OCI-LY3 (cell line): Measurements from ENCODE around the gene HSD17B7.
"Not testable (repeated sequence)": the region's sequence is repeated elsewhere in the genome, so short reads cannot be mapped to it uniquely, and the experiment has no call there.

ENCODE experiments used
- H2AFZ ChIP-seq: fragments of 200-600, 300-600 bp; shearing (Covaris generic); 2 replicates; pipeline ENCODE4 v1.6.0; 2014; ENCODE audit warnings: antibody characterized with exemption, low read depth, low read length
- H3K27ac ChIP-seq: fragments of 200-600, 300-600 bp; sonication (generic); 2 replicates; pipeline ENCODE4 v1.5.1; 2014; ENCODE audit warnings: mild to moderate bottlenecking, low read length, moderate library complexity, mixed read lengths
- H3K27me3 ChIP-seq: fragments of 200-600, 300-600 bp; sonication (generic); 2 replicates; pipeline ENCODE4 v1.6.1; 2014; ENCODE audit warnings: low read depth, low read length, mixed read lengths
- H3K36me3 ChIP-seq: fragments of 200-600, 300-600 bp; sonication (generic); replicated peaks from 2 replicates; pipeline ENCODE3; 2014; ENCODE audit warnings: low read depth, low read length, mixed read lengths
- H3K4me1 ChIP-seq: fragments of 300-600, 200-600 bp; sonication (generic); 2 replicates; pipeline ENCODE4 v1.6.1; 2014; ENCODE audit warnings: low read length, mixed read lengths
- H3K4me2 ChIP-seq: fragments of 200-600, 300-600 bp; sonication (generic); 2 replicates; pipeline ENCODE4 v1.6.1; 2014; ENCODE audit warnings: low read length, mixed read lengths
- H3K4me3 ChIP-seq: fragments of 300-600, 200-600 bp; sonication (generic); 2 replicates; pipeline ENCODE4 v1.5.1; 2014; ENCODE audit warnings: antibody characterized with exemption, mild to moderate bottlenecking, low read length, moderate library complexity
- H3K79me2 ChIP-seq: fragments of 300-600, 200-600 bp; shearing (Covaris generic); 2 replicates; pipeline ENCODE4 v1.6.1; 2014; ENCODE audit warnings: mild to moderate bottlenecking, low read length, mixed read lengths
- H3K9ac ChIP-seq: fragments of 300-600, 200-600 bp; shearing (Covaris generic); 2 replicates; pipeline ENCODE4 v1.6.0; 2014; ENCODE audit warnings: mild to moderate bottlenecking, low read length, moderate library complexity
- H3K9me3 ChIP-seq: fragments of 200-600, 300-600 bp; shearing (Covaris generic); 2 replicates; pipeline ENCODE4 v1.6.1; 2014; ENCODE audit warnings: low read length, mixed read lengths; ENCODE audit not compliant: insufficient read depth
- H4K20me1 ChIP-seq: fragments of 200-600, 300-600 bp; sonication (generic); 2 replicates; pipeline ENCODE4 v1.6.1; 2016; ENCODE audit warnings: low read length, mixed read lengths; ENCODE audit not compliant: insufficient read depth
- CTCF ChIP-seq: fragments of 200-600, 300-600 bp; sonication (generic); IDR thresholded peaks from 2 replicates; pipeline ENCODE4 v1.5.1; 2014; ENCODE audit warnings: antibody characterized with exemption, low read length, low read depth
- EZH2phosphoT487 ChIP-seq: fragments of 200-600 bp; shearing (Covaris generic); IDR thresholded peaks from 2 replicates; pipeline ENCODE4 v1.6.1; 2018; ENCODE audit warnings: antibody characterized with exemption, mixed run types, low read depth

Gene HSD17B7

GRCh38 chr1:162799995-162800830 is 9.7 kb downstream of the HSD17B7 start:
- not testable (repeated sequence) for H3K4me3 ChIP-seq, H3K27me3 ChIP-seq, H2AFZ ChIP-seq, H4K20me1 ChIP-seq, H3K9ac ChIP-seq, H3K79me2 ChIP-seq, H3K36me3 ChIP-seq, H3K4me1 ChIP-seq, H3K9me3 ChIP-seq, H3K27ac ChIP-seq, H3K4me2 ChIP-seq
- TF ChIP-seq CTCF: peak; percentile 42

DNA sequence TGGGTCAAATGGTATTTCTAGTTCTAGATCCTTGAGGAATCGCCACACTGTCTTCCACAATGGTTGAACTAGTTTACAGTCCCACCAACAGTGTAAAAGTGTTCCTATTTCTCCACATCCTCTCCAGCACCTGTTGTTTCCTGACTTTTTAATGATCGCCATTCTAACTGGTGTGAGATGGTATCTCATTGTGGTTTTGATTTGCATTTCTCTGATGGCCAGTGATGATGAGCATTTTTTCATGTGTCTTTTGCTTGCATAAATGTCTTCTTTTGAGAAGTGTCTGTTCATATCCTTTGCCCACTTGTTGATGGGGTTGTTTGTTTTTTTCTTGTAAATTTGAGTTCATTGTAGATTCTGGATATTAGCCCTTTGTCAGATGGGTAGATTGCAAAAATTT is 17.0 kb downstream of the HSD17B7 start:
- not testable (repeated sequence) for H3K79me2 ChIP-seq, H3K27me3 ChIP-seq, H3K4me2 ChIP-seq, H3K36me3 ChIP-seq, H3K4me3 ChIP-seq, H4K20me1 ChIP-seq, H3K9me3 ChIP-seq, H3K9ac ChIP-seq, H3K27ac ChIP-seq, H2AFZ ChIP-seq, H3K4me1 ChIP-seq

- H3K36me3 ChIP-seq, H4K20me1 ChIP-seq, H3K4me1 ChIP-seq, H2AFZ ChIP-seq, H3K4me3 ChIP-seq, H3K27me3 ChIP-seq, H3K9me3 ChIP-seq, H3K4me2 ChIP-seq, H3K79me2 ChIP-seq, H3K9ac ChIP-seq, H3K27ac ChIP-seq: not testable (repeated sequence)
These were observed 21.9 kb downstream of the HSD17B7 start for GRCh38 chr1:162812357-162812756.

GRCh38 chr1:162818136-162818535 is 27.6 kb downstream of the HSD17B7 start:
- not testable (repeated sequence) for H3K4me2 ChIP-seq, H3K36me3 ChIP-seq, H3K79me2 ChIP-seq, H4K20me1 ChIP-seq, H3K9ac ChIP-seq, H3K27ac ChIP-seq, H3K4me1 ChIP-seq, H3K4me3 ChIP-seq, H2AFZ ChIP-seq, H3K9me3 ChIP-seq, H3K27me3 ChIP-seq

DNA sequence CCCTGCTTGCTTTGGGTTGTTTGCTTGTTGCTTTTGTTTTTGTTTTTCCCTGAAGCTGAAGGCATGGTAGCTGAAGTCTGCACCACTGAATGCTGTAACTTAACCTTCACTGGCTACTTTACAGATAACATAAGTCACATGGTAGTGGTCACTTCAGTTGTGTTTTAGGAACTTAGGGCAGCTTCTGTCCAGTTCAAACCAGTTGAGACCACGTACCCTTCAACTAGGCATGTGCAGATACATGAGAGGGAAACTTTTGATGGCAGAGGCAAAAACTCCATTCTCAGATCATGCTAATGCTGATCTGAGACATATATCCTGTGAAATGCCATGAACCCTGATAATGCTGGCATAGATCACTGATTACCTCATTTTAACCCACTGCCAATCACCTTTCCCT is 28.2 kb downstream of the HSD17B7 start:
- H3K4me1 ChIP-seq, H3K4me2 ChIP-seq, H3K27me3 ChIP-seq, H3K9me3 ChIP-seq, H4K20me1 ChIP-seq, H3K4me3 ChIP-seq, H3K79me2 ChIP-seq, H3K9ac ChIP-seq, H3K36me3 ChIP-seq, H3K27ac ChIP-seq, H2AFZ ChIP-seq: not testable (repeated sequence)

- H3K79me2 ChIP-seq: no peaks in the 10 kb centered on the region
- H3K27me3 ChIP-seq: peaks cover 10% of the 10 kb centered on the region; the same call in 1 of the 2 replicates
- no peaks in the 10 kb centered on the region for H4K20me1 ChIP-seq
- no peaks in the 10 kb centered on the region for H3K36me3 ChIP-seq
- H3K4me1 ChIP-seq: no peaks in the 10 kb centered on the region
- no peak overlapping the region for H2AFZ ChIP-seq
- H3K27ac ChIP-seq: no peak overlapping the region
- peak overlapping the region; percentile 64 for H3K4me2 ChIP-seq
- peak overlapping the region; percentile 2; the same call in 1 of the 2 replicates for H3K9ac ChIP-seq
- H3K4me3 ChIP-seq: peak overlapping the region; percentile 73
- TF ChIP-seq EZH2phosphoT487: no peak
- TF ChIP-seq CTCF: no peak
- H3K9me3 ChIP-seq: no peaks in the 10 kb centered on the region
These were observed 32.1 kb downstream of the HSD17B7 start for GRCh38 chr1:162822391-162823200.
